ENCODE results near the gene KDM5C.

GRCh38 chrX:53260836-53261235 is 35.8 kb upstream of the KDM5C start:
- TF ChIP-seq, protein P1, sequence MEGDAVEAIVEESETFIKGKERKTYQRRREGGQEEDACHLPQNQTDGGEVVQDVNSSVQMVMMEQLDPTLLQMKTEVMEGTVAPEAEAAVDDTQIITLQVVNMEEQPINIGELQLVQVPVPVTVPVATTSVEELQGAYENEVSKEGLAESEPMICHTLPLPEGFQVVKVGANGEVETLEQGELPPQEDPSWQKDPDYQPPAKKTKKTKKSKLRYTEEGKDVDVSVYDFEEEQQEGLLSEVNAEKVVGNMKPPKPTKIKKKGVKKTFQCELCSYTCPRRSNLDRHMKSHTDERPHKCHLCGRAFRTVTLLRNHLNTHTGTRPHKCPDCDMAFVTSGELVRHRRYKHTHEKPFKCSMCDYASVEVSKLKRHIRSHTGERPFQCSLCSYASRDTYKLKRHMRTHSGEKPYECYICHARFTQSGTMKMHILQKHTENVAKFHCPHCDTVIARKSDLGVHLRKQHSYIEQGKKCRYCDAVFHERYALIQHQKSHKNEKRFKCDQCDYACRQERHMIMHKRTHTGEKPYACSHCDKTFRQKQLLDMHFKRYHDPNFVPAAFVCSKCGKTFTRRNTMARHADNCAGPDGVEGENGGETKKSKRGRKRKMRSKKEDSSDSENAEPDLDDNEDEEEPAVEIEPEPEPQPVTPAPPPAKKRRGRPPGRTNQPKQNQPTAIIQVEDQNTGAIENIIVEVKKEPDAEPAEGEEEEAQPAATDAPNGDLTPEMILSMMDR (IDR thresholded peaks at IDR 0.05), result no peak
- no peak for TF ChIP-seq POLR2A (IDR thresholded peaks at IDR 0.05)
